NCI-H2196 treated with DMSO at 0.1 percent for 48 hours (cell line): ENCODE data around the gene SLC30A9.

ENCODE experiments used
- DNase-seq: peaks from one replicate; lab custom pipeline; 2025; ENCODE audit not compliant: unreplicated experiment; lab: John Stamatoyannopoulos, UW

Gene SLC30A9

GRCh38 chr4:42132099-42132498, 141.8 kb downstream of the SLC30A9 start:
- DNase-seq = no peak

- DNase-seq = no peak
Observed at GRCh38 chr4:42133006-42133405, 142.7 kb downstream of the SLC30A9 start.

- DNase-seq = no peak
Observed at GRCh38 chr4:42136371-42136770, 146.0 kb downstream of the SLC30A9 start.
